Endothelial cell of coronary artery (primary cell): ENCODE measurements around the gene PTCRA. TPM values are rescaled to one million over a fixed set of nuclear protein-coding genes. Genes with fewer than 3 reads are reported as not detected.

ENCODE experiments used
- total RNA-seq: library from RNA; depleted of rRNA; stranded (reverse); fragments of >200 nt; gene quantifications from 2 replicates; pipeline ENCODE4 v1.2.3, GENCODE V29; 2014

PTCRA gene
- total RNA-seq, result not detected in 2 replicates

GRCh38 chr6:42915732-42916131, at the start of gene PTCRA:
Gene PTCRA, plus strand, starts transcription at chr6:42916053. Its CDS starts 17 bp downstream, at chr6:42916070.

DNA sequence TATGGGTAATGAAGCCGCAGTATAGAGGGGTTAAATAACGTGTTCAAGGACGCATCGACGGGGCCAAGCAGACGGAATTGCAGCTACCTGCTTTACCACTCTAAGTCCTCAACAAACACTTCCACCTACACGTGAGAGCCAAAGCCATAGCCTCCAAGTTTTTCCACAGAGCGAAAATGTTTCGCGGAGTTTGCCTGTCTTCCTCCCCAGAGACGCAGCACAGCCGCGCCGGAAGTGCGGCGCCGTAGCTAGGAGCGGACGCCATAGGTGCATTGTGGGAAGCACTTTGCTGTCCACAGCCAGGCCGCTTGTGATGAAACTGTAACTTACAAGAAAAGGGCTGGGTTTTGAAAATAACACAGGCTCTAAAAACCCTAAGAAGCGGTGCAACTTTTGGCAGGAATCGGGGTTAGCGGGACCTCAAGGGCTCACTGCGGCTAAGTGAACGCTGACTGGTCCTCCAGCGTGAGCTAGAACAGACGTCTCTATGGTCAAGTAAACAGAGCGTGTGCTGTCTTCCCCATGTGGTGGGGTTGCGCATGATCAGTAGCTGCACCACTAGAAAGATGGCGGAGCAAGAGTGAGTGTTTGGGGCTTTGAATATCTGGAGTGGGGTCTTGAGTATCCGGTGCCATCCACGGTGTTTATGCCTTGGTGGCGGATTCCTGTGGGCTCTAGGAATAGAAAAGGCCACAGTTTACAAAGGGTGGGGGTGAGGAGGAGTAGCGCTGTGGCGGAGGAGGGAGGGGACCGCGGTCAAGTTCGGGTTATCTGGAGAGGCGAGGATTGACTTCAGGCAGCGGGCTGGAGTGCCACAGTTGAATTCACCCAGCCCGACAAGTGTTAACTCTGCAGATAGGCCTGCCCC, 36.2 kb upstream of the PTCRA start, which contains the start of gene RPL7L1:
TSS of gene RPL7L1 (plus strand) at position 245 of the 868 bp plus-strand sequence. CDS start at position 540, 295 bp downstream.

DNA sequence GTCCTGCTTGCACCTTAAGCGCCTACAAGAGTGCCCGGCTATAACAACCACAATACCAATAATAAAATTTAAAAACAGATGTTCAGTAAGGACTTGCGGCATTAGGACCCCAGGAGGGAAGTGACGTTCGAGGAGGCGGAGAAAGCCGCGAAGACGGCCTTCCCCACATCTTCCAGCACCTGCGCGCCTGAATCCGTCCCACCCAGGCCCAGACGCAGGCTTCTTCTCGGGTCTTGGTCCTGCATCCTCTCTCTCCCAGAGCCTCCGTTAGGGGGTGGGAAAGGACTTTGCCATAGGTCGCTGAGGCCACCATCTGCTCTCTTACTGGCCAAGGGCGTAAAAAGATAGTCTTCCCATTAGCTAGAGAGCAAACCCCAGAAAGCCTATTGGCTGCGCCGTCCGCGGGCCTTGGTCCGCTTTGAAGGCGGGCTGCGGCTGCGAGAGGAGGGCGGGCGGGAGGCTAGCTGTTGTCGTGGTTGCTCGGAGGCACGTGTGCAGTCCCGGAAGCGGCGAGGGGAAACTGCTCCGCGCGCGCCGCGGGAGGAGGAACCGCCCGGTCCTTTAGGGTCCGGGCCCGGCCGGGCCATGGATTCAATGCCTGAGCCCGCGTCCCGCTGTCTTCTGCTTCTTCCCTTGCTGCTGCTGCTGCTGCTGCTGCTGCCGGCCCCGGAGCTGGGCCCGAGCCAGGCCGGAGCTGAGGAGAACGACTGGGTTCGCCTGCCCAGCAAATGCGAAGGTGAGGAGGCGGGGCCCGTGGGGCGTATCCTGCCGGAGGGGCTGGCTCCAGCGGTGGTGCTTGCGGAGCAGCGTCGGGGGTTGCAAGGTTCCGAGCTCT, 13.3 kb downstream of the PTCRA start, which contains the start of gene CNPY3:
TSS of gene CNPY3 (plus strand) at position 495 of the 835 bp plus-strand sequence. CDS start at position 586, 91 bp downstream.

DNA sequence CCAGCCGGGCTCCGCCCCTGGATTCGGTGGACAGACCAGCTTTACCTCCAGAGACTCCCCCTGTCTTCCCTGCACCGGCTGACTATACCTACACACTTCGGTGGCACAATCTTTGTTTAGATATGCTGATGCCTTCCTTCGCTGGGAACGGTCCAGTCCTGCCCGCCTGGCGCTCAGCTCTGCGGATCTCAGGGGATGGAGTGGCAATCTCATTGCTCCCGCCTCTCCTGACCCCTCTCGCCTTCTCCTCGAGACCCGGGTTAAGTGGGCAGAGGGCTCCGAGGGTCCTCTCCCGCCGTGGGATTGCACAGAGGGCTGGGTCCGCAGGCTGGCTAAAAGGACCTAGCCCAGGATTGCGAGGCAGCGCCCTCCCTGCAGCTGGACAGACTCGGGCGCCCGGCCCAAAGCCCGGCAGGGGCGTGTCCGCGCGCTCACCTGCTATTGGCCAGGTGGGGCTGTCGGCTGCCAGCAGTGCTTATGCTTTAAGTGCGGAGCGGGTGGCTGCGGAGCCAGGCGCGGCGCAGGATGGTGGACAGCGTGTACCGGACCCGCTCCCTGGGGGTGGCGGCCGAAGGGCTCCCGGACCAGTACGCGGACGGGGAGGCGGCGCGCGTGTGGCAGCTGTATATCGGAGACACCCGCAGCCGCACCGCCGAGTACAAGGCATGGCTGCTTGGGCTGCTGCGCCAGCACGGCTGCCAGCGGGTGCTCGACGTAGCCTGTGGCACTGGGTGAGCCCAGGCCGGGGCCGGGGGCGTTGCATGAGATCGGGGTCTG, 44.6 kb downstream of the PTCRA start, which contains the start of gene GNMT:
TSS of gene GNMT (plus strand) at position 512 of the 777 bp plus-strand sequence. CDS start at position 526, 14 bp downstream.

Other genes with a start within 250 kb of the PTCRA start
- under 0.01 and 0.19 TPM in 2 replicates for gene PRPH2, start 193.5 kb upstream of the PTCRA start, total RNA-seq
- gene TBCC, start 169.9 kb upstream of the PTCRA start, total RNA-seq, result 28.8 and 29.6 TPM in 2 replicates
- gene BICRAL, start 134.0 kb upstream of the PTCRA start, total RNA-seq, result 2.3 and 3.4 TPM in 2 replicates
- 96.0 and 109 TPM in 2 replicates for gene RPL7L1, start 36.4 kb upstream of the PTCRA start, total RNA-seq
- 20.7 and 35.7 TPM in 2 replicates for gene CNPY3, start 13.4 kb downstream of the PTCRA start, total RNA-seq
- gene GNMT, start 44.7 kb downstream of the PTCRA start, total RNA-seq, result 0.09 TPM in 1 of 2 replicates, not detected in the other
- gene PEX6, start 63.1 kb downstream of the PTCRA start, total RNA-seq, result 27.7 and 48.2 TPM in 2 replicates
- 35.8 and 38.1 TPM in 2 replicates for gene PPP2R5D, start 68.5 kb downstream of the PTCRA start, total RNA-seq
- 50.9 and 54.4 TPM in 2 replicates for gene MEA1, start 97.9 kb downstream of the PTCRA start, total RNA-seq
- gene KLHDC3, start 98.2 kb downstream of the PTCRA start, total RNA-seq, result 83.8 and 110 TPM in 2 replicates
- gene RRP36, start 105.6 kb downstream of the PTCRA start, total RNA-seq, result 77.2 and 100.0 TPM in 2 replicates
- 21.1 and 34.3 TPM in 2 replicates for gene CUL7, start 137.8 kb downstream of the PTCRA start, total RNA-seq
- gene MRPL2, start 143.4 kb downstream of the PTCRA start, total RNA-seq, result 18.5 and 21.6 TPM in 2 replicates
- gene KLC4, start 143.6 kb downstream of the PTCRA start, total RNA-seq, result 13.4 and 17.2 TPM in 2 replicates
- gene PTK7, start 160.3 kb downstream of the PTCRA start, total RNA-seq, result 15.3 and 24.6 TPM in 2 replicates